HL-60 (cell line): ENCODE measurements around the gene ATP11A.

Experiments
- DNase-seq, 2 experiments: peaks; one replicate each; pipeline ENCODE4 v3.0.0-alpha.2; 2010 to 2020; ENCODE audit warnings: low read depth in 1 of 2, low spot score in 1 of 2
- H3K27ac ChIP-seq: fragments of 250-450 bp; sonication (Bioruptor Pico); replicated peaks from 2 replicates; pipeline ENCODE4 v1.5.1; 2020; ENCODE audit warnings: mild to moderate bottlenecking, moderate library complexity
- H3K27me3 ChIP-seq: fragments of 250-450 bp; sonication (Bioruptor Pico); 2 replicates; pipeline ENCODE4 v1.5.1; 2021; ENCODE audit warnings: mild to moderate bottlenecking, moderate library complexity; ENCODE audit not compliant: insufficient read depth, poor library complexity, severe bottlenecking
- H3K4me3 ChIP-seq: replicated peaks from 2 replicates; pipeline ENCODE4 v1.5.1; 2011; ENCODE audit warnings: mild to moderate bottlenecking, control low read depth, low read length; ENCODE audit not compliant: insufficient read depth
- GABPA ChIP-seq: IDR thresholded peaks from 2 replicates; pipeline ENCODE4 v1.6.1; 2012; ENCODE audit warnings: low read depth
- POLR2AphosphoS5 ChIP-seq: IDR thresholded peaks from 2 replicates; pipeline ENCODE4 v1.6.1; 2012; ENCODE audit warnings: low read depth
- SPI1 ChIP-seq: IDR thresholded peaks from 2 replicates; pipeline ENCODE4 v1.6.1; 2012; ENCODE audit warnings: low read depth, mild to moderate bottlenecking, borderline replicate concordance
- TF ChIP-seq, protein P1 (sequence below): IDR thresholded peaks from 2 replicates; pipeline ENCODE4 v1.6.1; 2012; ENCODE audit warnings: low read depth; ENCODE audit not compliant: insufficient replicate concordance
- TF ChIP-seq, protein P2 (sequence below): IDR thresholded peaks from one replicate; pipeline ENCODE4 v1.5.1; 2011; ENCODE audit warnings: low read length, control low read depth, inconsistent platforms; ENCODE audit not compliant: insufficient read depth

Gene ATP11A

DNA sequence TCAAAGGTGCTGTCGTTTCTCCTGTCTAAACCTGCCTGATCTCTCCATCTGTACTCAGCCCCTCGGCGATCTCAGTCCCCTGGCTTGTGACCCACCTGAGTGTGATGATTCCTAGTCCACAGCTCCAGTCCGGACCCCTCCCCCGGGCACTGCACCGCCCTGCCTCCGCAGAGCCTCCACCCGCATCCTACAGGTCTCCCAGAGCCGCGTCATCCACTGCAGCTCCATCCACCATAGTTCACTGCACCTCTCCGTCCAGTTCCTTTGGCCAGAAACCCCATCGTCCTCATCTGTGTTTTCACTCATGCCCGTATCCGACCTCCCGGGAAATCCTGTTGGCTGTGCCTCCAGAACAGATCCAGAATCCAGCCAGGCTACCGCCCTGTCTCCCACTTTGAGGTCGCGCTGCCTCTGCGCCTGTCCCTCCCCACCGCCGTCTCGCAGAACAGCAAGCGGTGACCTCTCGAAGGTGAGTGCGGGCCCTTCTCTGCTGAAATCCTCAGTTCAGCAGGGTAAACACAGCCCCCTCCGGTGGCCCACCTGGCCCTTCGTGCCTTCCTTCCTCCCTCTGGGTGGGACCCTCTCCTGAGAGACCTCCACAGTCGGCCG, 227.3 kb downstream of the ATP11A start:
- Histone ChIP-seq H3K4me3 (no peak overlapping the region), H3K27me3 (peaks cover 5% of the 10 kb centered on the region), H3K27ac (no peak overlapping the region)
- TF ChIP-seq, protein P1, sequence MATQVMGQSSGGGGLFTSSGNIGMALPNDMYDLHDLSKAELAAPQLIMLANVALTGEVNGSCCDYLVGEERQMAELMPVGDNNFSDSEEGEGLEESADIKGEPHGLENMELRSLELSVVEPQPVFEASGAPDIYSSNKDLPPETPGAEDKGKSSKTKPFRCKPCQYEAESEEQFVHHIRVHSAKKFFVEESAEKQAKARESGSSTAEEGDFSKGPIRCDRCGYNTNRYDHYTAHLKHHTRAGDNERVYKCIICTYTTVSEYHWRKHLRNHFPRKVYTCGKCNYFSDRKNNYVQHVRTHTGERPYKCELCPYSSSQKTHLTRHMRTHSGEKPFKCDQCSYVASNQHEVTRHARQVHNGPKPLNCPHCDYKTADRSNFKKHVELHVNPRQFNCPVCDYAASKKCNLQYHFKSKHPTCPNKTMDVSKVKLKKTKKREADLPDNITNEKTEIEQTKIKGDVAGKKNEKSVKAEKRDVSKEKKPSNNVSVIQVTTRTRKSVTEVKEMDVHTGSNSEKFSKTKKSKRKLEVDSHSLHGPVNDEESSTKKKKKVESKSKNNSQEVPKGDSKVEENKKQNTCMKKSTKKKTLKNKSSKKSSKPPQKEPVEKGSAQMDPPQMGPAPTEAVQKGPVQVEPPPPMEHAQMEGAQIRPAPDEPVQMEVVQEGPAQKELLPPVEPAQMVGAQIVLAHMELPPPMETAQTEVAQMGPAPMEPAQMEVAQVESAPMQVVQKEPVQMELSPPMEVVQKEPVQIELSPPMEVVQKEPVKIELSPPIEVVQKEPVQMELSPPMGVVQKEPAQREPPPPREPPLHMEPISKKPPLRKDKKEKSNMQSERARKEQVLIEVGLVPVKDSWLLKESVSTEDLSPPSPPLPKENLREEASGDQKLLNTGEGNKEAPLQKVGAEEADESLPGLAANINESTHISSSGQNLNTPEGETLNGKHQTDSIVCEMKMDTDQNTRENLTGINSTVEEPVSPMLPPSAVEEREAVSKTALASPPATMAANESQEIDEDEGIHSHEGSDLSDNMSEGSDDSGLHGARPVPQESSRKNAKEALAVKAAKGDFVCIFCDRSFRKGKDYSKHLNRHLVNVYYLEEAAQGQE = no peak
- TF ChIP-seq POLR2AphosphoS5 (no peak), GABPA (no peak), SPI1 (no peak)
- TF ChIP-seq, protein P2, sequence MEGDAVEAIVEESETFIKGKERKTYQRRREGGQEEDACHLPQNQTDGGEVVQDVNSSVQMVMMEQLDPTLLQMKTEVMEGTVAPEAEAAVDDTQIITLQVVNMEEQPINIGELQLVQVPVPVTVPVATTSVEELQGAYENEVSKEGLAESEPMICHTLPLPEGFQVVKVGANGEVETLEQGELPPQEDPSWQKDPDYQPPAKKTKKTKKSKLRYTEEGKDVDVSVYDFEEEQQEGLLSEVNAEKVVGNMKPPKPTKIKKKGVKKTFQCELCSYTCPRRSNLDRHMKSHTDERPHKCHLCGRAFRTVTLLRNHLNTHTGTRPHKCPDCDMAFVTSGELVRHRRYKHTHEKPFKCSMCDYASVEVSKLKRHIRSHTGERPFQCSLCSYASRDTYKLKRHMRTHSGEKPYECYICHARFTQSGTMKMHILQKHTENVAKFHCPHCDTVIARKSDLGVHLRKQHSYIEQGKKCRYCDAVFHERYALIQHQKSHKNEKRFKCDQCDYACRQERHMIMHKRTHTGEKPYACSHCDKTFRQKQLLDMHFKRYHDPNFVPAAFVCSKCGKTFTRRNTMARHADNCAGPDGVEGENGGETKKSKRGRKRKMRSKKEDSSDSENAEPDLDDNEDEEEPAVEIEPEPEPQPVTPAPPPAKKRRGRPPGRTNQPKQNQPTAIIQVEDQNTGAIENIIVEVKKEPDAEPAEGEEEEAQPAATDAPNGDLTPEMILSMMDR = no peak
- DNase-seq = no peak

DNA sequence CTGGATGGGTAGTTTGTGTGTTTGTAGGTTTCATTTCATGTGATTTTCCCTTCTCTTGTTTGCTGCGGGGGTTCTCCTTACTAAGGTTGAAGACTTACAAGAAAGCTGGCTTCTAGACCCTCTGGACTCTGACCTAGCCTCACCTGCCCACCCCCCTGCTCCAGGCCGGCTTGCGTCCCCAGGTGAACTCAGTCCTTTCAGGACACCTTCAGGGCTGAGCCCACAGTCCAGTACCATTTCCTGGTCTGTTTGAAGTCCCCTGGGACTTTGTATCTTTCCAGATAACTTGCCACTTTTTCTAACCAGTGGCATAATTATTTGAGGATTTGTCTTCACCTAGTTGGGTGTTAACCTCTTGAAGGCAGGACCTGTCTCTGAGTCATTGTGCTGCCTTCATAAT, 227.9 kb downstream of the ATP11A start:
- H3K27me3 ChIP-seq = peaks cover 2% of the 10 kb centered on the region
- no peak for DNase-seq
- TF ChIP-seq, protein P1 = no peak
- no peak for TF ChIP-seq SPI1
- TF ChIP-seq GABPA = no peak
- TF ChIP-seq POLR2AphosphoS5 = no peak
- TF ChIP-seq, protein P2 = no peak
- no peak overlapping the region for H3K27ac ChIP-seq
- no peak overlapping the region for H3K4me3 ChIP-seq

DNA sequence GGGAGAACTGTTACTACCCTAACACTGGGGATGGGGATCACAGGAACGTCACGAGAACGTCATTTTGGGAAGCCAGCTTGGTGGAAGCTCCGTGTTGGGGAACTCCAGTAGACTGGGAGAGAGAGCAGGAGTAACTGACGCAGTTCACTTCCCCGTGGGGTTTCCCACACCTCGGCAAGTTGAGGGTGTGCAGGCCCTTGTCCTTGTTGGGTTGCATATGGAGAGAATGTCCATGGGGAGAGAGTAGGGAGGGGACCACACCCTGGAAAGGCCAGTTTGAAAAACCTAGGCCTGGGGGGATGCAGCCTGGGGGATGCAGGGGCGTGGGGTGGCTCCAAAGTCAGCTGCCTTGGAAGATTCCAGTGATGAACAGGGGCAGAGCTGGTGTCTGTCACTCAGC, 228.4 kb downstream of the ATP11A start:
- Histone ChIP-seq H3K27ac (no peak overlapping the region), H3K27me3 (peaks cover 2% of the 10 kb centered on the region), H3K4me3 (no peak overlapping the region)
- DNase-seq = no peak
- TF ChIP-seq, protein P2 = no peak
- TF ChIP-seq GABPA (no peak), POLR2AphosphoS5 (no peak), SPI1 (no peak)
- TF ChIP-seq, protein P1 = no peak
